Measurements from ENCODE around the gene ANGPTL2.

DNA sequence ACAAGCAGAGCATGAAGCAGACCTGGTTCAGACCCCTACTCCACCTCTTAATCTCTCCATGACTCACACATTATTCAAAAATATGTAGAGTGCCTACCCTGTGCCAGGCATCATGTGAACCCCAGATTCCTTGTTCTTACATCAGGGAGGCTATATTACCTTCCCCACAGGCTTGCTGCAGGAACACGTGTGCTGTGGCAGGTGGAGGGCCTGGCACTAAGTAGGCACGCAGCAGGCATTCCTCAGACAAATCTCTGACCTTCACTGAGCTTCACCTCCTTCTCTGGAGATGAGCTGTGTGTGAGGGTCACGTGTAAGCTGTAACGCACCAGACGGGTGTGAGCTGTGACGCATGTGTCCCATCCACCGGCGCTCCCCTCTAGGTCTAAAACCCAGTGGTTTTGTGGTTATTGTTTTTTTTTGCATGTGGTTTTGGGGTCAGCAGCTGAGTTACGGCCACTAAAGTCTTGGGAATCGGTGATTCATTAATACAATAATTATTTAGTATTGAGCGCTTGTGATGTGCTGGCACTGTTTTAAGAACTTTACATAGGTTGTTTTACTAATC, 30.3 kb downstream of the ANGPTL2 start:
- TF ChIP-seq, protein P1, sequence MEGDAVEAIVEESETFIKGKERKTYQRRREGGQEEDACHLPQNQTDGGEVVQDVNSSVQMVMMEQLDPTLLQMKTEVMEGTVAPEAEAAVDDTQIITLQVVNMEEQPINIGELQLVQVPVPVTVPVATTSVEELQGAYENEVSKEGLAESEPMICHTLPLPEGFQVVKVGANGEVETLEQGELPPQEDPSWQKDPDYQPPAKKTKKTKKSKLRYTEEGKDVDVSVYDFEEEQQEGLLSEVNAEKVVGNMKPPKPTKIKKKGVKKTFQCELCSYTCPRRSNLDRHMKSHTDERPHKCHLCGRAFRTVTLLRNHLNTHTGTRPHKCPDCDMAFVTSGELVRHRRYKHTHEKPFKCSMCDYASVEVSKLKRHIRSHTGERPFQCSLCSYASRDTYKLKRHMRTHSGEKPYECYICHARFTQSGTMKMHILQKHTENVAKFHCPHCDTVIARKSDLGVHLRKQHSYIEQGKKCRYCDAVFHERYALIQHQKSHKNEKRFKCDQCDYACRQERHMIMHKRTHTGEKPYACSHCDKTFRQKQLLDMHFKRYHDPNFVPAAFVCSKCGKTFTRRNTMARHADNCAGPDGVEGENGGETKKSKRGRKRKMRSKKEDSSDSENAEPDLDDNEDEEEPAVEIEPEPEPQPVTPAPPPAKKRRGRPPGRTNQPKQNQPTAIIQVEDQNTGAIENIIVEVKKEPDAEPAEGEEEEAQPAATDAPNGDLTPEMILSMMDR (IDR thresholded peaks at IDR 0.05; ENCODE audit: borderline replicate concordance, extremely low read depth, low read length, poor library complexity, severe bottlenecking): no peak
- TF ChIP-seq EZH2 (IDR thresholded peaks at IDR 0.05; ENCODE audit: borderline replicate concordance, low read depth, low read length, severe bottlenecking): no peak

Measured in DND-41 (cell line).